ENCODE results near the gene B3GNT9.

GRCh38 chr16:67157106-67157748 is 6.4 kb upstream of the B3GNT9 start:
- no peak for TF ChIP-seq USF2 (IDR thresholded peaks at IDR 0.05; ENCODE audit: low read length)
- no peak for TF ChIP-seq KDM1A (IDR thresholded peaks at IDR 0.05; ENCODE audit: borderline replicate concordance, low read length)
- TF ChIP-seq SP1 (IDR thresholded peaks at IDR 0.05; ENCODE audit: low read depth, low read length), result no peak
- no peak for TF ChIP-seq CTCF (IDR thresholded peaks at IDR 0.05; ENCODE audit: control extremely low read depth in 1 of 3, insufficient read depth in 1 of 3, low read depth in 1 of 3, low read length in 3 of 3)
- TF ChIP-seq POLR2A (IDR thresholded peaks at IDR 0.05; ENCODE audit: control extremely low read depth in 1 of 2, low read depth in 2 of 2, low read length in 2 of 2), result no peak
